Activated T-helper 9 cell treated with anti-CD3 and anti-CD28 coated beads, Interleukin-2, amount 50 U/mL, for 16 hours (primary cell): ENCODE measurements around the gene ARF1.

Source experiments
- DNase-seq: peaks from one replicate; pipeline ENCODE4 v3.0.0-alpha.2; 2020; ENCODE audit warnings: low read depth

ARF1 gene

DNA sequence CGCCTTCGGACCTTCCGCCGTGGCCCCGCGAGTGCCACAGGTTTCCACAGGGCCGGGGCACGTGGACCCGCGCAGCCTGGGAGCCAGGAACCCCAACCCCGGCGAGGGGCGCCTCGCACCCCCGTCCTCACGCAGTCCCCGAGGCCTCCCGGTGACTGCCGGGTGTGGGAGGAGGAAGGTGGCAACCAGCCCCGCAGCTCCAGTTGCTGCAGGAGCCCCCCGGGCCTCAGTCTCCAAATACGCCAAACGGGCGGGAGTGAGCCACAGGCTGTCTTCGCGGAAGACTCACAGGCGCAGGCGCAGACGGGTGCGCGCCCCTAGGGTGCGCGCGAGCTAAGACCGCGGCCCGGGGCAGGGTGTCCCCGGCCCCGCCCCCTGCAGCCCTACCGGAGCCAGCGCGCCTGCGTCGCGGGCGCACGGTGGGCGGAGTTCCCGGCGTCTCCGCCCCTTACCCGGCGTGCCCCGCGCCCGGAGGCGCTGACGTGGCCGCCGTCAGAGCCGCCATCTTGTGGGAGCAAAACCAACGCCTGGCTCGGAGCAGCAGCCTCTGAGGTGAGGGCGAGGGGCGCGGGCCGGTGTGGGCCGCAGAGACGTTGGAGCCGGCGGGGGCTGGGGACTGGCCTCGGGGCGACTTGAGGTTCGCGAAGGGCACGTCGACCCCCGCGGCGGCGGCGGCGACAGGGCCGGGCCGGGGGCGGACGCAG lies at the start of gene ARF1:
TSS of gene ARF1 (plus strand) at position 495 of the 704 bp plus-strand sequence. CDS start 14,407 bp downstream, outside the sequence.
- peak; percentile 92 for DNase-seq

DNA sequence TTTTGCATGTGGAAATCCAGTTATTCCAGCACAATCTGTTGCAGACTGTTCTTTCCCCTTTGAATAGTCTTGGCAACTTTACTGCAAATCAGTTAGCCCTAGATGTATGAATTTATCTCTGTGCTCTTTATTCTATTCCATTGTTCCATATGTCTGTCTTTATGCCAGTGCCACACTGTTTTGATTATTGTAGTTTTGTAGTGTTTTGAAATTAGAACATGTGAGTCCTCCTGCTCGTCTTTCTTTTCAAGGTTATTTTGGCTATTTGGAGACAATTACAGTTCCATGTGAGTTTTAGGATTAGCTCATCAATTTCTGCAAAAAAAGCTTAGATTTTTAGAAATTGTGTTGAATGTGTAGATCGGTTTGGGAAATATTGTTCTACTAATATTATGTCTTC lies 49.1 kb upstream of the ARF1 start:
- no peak for DNase-seq

DNA sequence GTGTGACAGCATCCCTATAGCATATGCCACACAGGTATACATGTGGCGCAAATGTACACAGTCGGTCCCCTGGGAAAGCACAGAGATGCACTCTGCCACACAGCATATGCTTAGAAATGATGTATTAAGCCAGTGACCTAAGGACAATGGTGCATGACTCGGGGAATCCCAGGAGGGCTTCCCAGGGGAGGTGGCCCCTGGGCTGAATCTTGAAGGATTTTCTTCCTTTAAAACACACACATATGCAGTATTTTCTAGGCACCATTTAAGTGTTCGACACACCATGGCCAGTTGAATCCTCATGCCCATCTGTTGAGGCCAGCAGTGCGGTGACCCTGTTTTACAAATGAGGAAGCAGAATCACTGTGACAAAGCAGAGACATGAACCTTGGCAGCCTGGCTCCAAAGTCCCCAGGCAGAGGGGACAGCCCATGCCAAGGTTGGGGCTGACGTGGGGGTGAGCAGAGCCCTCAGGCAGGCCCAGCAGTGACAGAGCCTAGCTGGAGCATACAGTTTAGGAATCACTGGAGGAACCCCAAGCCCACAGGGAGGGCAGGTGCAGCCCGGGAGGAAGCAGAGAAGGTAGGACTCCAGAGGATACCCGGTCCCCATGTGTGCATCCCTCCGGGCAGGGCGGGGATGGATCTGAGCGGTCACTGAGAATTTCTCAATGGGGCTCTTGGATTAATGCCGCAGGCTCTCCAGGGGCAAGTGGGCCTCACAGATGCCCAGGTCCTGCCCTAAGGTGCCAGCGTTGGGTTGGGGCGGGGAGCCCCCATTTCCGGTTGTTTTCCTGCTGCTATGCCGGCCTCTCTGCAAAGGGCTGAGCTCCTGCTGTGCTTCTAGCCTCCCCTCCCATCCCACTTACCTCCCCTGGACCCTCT lies 47.3 kb upstream of the ARF1 start:
- DNase-seq, result no peak

DNA sequence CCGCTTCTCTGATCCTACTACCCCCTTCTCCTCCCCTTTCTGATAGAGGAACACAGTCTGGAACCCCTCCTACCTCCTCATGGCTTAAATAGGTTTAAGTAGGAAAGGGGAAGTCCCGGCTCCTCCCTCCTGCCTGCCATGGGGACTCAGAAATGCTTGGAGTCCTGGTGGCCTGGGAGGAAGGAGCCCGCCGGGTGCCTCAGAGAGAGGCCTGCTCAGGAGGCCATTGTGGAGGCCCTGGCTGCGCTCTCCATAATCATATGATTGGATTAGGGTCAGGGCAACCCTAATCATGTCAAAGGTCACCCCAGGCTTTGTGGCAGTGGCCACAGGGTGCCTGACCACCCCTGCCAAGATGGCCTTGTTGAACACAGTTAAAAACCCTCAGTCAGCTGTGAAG lies 46.7 kb upstream of the ARF1 start:
- DNase-seq, result no peak

DNA sequence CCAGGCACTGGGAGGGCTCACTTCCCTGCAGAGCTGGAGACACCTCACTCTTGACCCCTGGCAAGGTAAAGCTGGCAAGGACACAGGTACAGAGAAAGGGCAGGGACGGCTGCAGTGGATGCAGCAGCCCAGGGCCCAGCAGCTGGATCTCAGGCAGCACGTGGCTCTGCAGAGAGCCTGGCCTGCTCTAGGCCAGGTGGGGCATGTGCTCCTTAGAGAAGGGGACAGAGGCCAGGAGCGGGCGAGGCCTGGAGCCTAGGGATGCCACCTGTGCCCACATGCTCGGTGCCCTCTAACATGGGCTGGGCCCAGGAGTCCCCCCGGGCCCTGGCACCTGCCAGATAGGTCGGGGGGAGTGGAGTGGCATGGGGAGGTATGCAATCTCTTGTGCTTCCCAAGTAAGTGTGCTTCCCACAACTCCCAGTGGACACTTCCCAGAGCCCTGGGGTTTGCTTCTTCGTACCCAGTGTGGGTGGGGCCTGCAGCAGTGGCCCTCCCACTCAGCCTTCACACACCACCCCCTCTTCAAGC lies 45.7 kb upstream of the ARF1 start:
- no peak for DNase-seq

DNA sequence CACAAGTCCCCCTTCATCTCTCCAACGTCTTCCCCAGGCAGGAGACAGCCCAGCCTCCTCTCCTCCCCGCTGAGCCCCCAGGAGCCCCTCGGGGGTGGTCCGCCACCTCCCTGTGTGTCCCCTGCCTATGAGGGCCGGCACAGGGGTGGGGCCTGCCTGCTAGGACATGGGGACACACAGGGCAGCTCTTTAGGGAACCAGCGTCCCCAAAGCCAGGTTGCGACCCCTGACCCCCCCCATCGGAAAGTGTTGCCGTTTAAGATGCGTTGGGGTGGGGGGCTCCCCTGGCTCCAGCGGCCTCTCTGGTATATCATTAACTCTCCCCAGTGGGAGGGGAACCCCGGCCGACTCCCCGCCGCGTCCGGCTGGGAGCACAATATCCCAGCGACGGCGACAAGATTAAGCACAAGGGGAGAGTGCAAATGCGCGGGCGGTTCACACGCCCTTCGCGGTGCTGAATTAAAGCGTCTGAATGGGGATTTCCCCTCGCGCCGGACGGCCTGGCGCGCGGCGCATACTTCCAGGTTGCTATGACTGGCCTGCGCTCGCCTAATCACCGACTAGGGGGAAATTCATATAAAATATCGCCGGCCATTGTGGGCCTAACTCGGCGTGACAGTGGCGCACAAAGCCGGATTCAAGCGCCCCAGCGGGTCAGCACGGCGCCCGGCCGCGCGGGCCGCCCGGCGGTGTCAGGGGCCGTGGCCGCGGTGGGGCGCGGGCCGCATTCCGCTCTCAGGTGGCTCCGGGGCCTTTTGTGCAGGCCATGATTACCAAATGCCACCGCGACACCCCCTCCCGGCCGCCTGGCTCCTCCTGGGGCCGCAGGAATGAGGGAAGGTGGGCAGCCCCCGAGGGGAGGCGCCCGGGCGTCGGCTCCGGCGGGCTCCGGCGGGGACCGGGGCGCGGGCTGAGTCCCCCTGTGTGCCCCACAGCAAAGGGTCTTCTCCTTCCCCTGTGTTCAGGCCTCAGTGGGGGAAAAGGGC lies 44.8 kb upstream of the ARF1 start:
- no peak for DNase-seq

DNA sequence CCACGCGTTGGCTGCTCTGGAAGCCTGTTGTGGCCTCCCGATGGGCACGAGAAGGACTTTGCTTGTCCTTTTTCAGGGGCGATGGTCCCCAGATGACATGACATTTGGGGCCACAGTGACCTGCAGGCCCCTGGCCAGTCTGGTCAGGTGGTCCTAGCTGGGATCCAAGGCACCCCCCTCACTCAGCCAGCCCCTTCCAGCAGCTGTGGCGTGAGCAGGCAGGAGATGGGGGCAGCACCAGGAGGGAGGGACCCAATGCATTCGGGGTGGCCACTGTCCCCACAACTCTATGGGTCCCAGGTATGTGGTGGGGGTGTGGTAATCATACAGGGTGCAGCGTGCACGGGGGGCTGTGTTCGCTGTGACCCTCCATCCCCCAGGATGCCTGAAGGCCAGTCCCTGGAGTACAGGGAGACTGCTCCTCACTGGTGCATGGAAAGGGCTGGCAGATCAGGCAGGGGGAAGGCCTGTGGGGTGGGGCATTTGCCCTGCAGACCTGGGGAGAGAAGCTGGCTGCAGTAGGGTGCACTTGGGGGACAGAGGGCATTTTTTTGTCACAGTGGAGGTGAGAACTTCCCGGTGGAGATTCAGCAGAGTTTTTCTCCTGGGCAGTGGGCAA lies 44.0 kb upstream of the ARF1 start:
- no peak for DNase-seq

DNA sequence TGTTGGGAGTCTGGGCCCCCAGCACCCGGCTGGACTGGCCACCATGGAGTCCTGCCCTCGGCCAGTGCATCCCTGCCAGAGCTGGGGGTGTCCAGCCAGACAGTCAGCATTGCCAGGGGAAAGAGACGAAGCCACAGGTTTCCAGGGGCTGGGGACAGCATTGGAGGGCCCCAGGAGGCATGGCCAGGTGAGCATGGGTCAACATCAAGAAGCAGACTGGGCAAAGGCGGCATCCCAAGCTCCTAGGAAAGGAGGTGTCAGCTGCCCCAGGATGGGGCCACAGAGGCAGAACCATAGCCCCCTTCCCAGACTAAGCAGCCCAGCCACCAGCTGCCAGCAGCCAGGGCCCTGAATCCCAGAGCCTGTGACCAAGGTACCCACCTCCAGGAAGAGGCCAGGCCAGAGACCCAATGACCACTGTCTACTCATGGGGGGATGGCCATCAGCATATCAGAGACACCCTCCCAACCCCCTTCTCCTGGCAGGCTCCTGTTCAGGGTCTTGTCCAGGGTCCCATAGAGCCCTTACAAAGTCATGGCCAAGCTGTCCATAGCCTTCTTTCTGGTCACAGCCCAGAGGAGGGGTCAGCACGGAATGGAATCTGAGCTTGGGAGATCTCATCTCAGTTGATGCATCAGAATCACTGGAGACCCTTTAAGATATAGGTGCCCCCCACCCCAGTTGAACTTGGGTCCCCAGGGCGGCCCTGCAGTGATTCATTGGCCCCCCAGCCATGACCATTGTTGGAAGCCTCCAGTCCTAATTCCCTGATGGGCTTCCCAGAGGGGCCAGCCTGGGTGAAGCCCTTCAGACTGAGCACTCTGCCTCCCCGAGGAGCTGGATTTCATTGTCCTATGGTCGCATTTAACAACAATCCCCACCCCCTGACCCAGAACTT lies 43.3 kb upstream of the ARF1 start:
- DNase-seq, result no peak

DNA sequence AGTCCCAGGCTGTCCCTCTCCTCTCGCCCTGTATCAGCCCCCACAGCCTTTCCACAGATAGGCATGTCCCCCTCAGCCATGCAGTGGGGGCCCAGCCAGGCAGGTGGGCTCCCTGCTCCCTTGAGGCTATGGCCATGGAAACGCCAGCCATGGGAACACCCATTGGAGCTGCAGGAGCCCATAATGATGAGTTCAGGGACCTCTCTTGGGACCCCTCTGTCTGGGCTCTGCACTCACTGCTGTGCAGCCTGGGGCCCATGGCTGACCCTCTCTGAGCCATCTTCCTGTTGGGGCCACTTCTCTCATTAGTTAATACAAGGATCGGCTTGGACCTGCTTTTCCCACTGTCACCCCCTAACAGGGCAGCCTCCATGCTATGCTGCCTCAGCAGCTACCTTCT lies 42.5 kb upstream of the ARF1 start:
- DNase-seq, result no peak

DNA sequence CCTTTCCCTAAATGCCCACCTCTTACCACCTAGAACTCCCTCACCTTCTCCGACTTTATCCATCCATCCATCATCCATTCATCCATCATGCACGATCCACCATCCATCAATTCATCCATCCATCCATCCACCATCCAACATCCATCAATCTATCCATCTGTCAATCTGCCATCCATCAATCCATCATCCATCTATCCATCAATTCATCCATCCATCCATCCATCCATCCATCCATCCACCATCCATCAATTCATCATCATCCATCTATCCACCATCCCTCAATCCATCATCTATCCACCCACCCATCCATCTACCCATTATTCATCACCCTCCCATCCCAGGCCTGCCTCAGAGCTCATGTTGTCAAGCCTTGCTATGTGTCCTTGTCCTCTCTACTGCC lies 41.2 kb upstream of the ARF1 start:
- DNase-seq, result no peak

DNA sequence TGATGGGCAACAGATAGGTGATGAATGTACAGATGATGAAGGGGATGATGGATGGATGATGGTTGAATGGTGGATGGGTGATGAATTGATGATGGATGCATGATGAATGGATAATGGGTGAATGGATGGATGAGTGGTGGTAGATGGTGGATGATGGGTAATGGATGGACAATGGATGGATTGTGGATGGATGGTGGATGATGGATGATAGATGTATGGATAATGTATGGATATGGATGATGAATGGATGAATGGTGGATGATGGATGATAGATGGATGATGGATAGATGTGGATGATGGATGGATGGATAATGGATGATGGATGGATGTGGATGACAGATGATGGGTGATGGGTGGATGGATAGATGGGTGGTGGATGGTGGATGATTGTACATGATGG lies 40.0 kb upstream of the ARF1 start:
- DNase-seq, result no peak

DNA sequence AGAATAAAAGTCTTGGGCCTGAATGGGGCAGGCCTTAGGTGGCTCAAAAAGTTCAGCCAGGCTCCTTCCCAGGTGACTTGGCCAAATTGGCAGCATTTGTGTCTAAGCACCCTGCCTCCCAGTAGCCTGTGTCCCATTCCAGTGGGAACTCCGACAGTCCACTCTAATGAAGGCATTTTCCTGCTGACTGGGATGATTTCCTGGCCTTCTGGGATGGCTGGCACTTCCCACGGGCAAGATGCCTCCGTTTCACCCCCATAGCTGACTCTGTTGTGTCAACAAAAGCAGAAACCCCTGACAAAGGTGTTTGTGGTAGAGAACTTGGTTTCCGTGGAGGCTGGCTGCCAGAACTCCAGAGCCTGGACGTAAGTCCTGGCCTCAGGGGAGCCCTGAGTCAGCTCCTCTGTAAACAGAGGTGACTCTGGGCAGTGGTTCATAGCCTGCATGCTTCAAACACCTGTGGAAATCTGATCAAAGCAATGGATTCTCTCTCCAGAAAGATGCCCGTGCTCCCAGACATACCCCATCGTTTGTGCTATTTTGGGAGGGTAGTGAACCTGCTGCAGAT lies 39.1 kb upstream of the ARF1 start:
- DNase-seq, result no peak

DNA sequence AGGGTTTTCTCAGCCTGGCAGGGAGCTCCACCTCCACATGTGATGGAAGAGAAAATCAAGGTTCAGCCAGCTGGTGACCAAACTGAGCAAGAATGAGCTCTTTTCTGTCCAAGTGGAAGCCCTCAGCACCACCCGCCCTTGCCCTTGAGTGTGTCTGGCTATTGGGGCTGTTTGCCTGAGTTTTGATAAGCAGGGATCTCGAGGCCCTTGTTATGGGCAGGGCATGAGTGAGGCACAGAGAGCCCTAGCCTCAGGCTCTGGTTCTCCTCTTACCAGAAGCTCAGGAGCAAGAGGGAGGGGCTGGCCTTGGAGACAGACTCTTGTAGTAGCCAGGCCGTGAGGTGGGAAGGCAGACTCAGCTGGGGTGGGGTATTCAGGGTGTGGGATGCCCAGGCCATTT lies 37.5 kb upstream of the ARF1 start:
- no peak for DNase-seq

DNA sequence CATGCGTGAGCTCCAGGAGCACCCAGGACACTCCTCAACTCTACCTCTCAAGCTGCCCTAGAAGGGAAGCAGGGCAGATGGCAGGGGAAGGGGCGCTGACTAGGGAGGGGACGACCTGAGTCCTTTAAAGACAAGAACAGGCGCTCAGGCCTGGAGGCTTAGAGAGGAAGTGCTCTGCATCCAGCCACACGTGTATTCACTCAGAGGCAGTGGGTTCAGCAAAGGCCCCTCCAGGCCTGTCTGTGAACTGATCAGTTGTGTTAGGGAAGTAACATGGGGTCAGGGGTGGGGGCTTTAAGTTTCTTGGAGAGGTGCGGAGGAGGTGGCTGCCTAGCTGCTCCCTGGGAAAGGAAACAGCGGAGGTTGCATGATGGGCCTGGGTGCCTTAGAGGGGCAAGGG lies 37.1 kb upstream of the ARF1 start:
- no peak for DNase-seq

DNA sequence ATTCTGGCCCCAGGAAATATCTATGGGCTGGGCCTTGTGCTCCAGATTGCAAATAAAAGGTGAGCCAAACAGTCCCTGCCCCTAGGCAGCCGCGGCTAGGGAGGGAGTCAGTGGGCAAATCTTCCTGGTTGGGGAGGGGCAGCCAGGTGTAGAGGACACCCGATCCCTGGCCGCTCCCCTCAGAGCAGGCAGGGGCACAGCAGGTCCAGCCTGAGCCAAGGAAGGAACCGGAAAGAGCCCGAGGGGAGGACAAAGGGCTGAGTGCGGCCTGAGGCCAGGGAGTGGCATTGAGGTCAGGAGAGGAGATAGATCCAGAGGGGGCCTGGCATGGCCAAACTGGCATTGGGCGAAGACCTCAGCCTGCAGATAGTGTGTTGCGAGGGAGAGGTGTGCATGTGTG lies 36.6 kb upstream of the ARF1 start:
- no peak for DNase-seq

DNA sequence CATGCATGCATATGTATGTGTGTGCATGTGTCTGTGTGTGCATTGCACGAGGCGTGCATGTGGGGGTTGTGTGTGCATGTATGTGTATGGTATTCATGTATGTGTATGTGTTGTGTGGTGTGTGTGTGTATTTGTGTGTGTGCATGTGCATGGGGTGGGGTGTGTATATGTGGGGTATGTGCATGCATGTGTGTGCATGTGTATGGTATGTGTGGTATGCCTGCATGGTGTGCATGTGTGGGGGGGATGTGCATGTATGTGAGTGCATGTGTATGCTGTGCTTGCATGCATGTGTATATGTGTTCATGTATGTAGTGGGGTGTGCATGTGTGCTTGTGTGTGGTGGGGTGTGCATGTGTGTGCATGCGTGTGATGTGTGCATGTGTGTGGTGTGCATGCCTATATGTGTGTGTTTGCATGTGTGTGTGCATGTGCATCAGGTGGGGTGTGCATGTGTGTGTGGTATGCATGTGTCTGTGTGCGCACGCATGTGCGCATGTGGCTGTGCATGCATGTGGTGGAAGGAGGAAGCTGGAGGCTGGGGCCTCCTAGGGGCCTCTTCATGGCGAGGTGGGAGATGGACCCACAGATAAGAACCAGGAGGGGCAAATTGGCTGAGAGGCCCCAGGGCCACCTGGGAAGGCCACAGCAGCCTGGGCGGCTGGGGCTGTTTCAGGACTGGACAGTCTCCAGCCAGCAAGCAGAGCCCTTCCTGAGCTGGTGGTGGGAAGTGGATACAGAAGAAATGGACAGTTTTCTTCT lies 35.9 kb upstream of the ARF1 start:
- DNase-seq, result no peak

DNA sequence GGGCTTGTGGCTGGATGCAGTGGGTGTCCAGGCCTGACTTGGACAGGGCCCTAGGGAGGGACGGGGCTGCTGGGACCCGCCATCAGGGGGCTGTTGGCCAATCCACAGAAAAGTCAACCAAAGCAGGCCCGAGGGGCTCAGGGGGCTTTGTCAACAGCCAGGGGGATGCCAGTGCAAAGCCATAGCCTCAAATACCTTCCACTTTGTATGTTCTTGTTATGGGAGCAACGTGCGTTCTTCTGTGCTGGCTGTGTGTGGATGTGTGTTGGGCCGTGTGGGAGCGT lies 35.4 kb upstream of the ARF1 start:
- DNase-seq, result no peak

DNA sequence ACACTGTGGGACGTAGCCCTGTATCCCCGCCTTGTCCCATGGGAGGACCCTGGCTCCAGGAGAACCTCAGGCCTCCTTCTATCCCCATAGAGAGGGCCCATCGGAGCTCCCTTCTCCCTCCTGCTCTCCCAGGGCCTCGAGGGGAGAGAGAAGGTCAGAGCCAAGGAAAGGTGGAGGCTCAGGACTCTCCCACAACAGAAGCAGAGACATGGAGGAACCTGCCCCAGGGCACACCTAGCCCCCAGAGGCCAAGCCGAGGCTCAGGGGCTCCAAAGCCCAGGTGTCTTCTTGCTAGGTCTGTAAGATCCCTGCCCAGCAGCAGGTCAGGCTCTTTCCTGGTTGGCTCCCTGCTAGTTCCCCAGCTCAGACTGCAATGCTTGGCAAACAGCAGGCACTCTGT lies 34.4 kb upstream of the ARF1 start:
- no peak for DNase-seq

DNA sequence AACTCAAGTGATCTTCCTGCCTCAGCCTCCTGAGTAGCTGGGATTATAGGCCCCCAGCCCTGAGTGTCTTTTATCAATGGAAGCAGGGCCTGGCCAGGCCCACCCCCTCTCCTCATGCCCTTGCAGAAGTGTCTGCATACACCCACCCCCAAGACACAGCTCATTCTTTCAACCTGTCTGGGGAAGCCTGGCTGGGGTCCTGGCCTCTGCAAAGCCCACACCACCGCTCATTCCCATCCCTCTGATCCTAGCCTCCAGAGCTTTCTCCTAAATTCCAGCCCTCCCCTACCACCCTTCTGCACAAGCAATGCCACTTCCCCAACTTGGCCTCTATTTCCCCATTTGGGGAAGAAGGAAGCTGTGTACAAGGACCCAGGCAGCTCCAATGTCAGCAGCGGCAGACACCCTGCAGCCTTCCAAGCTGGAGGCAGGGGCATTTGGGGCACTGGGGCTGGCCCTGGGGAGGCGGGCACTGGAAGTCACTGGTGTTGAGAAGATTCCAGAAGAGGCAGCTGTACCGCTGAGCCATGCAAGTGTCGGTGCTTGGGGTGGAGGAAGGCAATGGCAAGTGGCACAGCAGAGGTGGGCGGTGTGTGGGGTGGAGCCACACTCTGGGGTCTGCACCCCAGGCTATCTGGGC lies 33.7 kb upstream of the ARF1 start:
- DNase-seq, result no peak
